H1 (cell line): ENCODE data around the gene SMYD5. TPM values are rescaled to one million over a fixed set of nuclear protein-coding genes. Genes with fewer than 3 reads are reported as not detected.

Experiments
- CHD2 ChIP-seq: IDR thresholded peaks from 2 replicates; pipeline ENCODE4 v1.6.1; 2012; ENCODE audit warnings: low read length, improper control_type of control experiment
- EZH2 ChIP-seq: fragments of 200-600 bp; sonication (generic); IDR thresholded peaks from 2 replicates; pipeline ENCODE4 v1.7.1; 2012; ENCODE audit warnings: low read depth, mild to moderate bottlenecking, moderate library complexity, low read length, inconsistent platforms; ENCODE audit not compliant: severe bottlenecking
- HDAC6 ChIP-seq: IDR thresholded peaks from one replicate; pipeline ENCODE4 v1.7.1; 2012; ENCODE audit warnings: low read depth, mild to moderate bottlenecking, inconsistent platforms, low read length, moderate library complexity
- KDM1A ChIP-seq: fragments of 200-600, 300-600 bp; sonication (generic); IDR thresholded peaks from 2 replicates; pipeline ENCODE4 v1.7.1; 2016; ENCODE audit warnings: mild to moderate bottlenecking, low read length, borderline replicate concordance
- KDM5A ChIP-seq: fragments of 200-600 bp; IDR thresholded peaks from 2 replicates; pipeline ENCODE4 v1.7.1; 2012; ENCODE audit warnings: mild to moderate bottlenecking, low read length, inconsistent platforms, mixed read lengths
- RAD21 ChIP-seq, 2 experiments: IDR thresholded peaks in 1 of 2; conservative IDR thresholded peaks in 1 of 2; 2 replicates each; pipeline ENCODE4 v1.6.1; 2011; ENCODE audit warnings: low read depth in 2 of 2, low read length in 2 of 2, improper control_type of control experiment in 1 of 2, inconsistent platforms in 1 of 2, mild to moderate bottlenecking in 1 of 2, moderate library complexity in 1 of 2
- RFX5 ChIP-seq: IDR thresholded peaks from 2 replicates; pipeline ENCODE4 v1.6.1; 2011; ENCODE audit warnings: low read depth, low read length, improper control_type of control experiment, borderline replicate concordance
- polyA plus RNA-seq, 7 experiments: library from polyadenylated mRNA; depleted of rRNA in 3 of 7; stranded (reverse) in 5 of 7; unstranded in 2 of 7; fragments of >200 nt in 5 of 7; fragments of 200-250 nt in 2 of 7; gene quantifications; 1 replicate in 5 of 7; 2 replicates in 1 of 7; 4 replicates in 1 of 7; pipeline versions ENCODE4 v1.2.1 to v1.2.3, GENCODE V29; 2011 to 2013; ENCODE audit warnings: missing spikeins in 2 of 7, mixed read lengths in 2 of 7
- total RNA-seq: library from RNA; stranded (reverse); fragmentation: NEBNext Ultra II Directional; extraction: Animal tissue kit (Norgen Biotek cat#: 25700); gene quantifications from 2 replicates; pipeline ENCODE4 v1.2.1, GENCODE V29; 2021

Gene SMYD5
- total and polyA plus RNA-seq, 2 of the 8 experiments (the other 6 are each of a cell fraction or from before 2014, with no cell fraction given) = 35.2 to 56.7 TPM

GRCh38 chr2:73246850-73247249 lies 32.8 kb downstream of the SMYD5 start (continued):
- TF ChIP-seq CHD2 = no peak
- TF ChIP-seq RAD21 (IDR thresholded peaks at IDR 0.05 in 1 of 2, conservative IDR thresholded peaks at IDR 0.05 in 1 of 2; ENCODE audit: low read depth in 2 of 2, low read length in 2 of 2) = no peak
- no peak for TF ChIP-seq RFX5
- no peak for TF ChIP-seq HDAC6
- no peak for TF ChIP-seq EZH2
- no peak for TF ChIP-seq KDM1A
- no peak for TF ChIP-seq KDM5A
